Endometrium (tissue), 2 donors: ENCODE results near the gene CST6.

ENCODE experiments used
- FAIRE-seq: peaks from 2 replicates; lab custom pipeline; 2012; peaks lifted over from hg19 to GRCh38; lab: Jason Lieb, UNC
- donor health status: control.
- donor health status: control.

Gene CST6

GRCh38 chr11:66011785-66012303 lies at the start of gene CST6:
Gene CST6, plus strand, starts transcription at chr11:66012008. Its CDS starts 37 bp downstream, at chr11:66012045.
- no peak for FAIRE-seq

DNA sequence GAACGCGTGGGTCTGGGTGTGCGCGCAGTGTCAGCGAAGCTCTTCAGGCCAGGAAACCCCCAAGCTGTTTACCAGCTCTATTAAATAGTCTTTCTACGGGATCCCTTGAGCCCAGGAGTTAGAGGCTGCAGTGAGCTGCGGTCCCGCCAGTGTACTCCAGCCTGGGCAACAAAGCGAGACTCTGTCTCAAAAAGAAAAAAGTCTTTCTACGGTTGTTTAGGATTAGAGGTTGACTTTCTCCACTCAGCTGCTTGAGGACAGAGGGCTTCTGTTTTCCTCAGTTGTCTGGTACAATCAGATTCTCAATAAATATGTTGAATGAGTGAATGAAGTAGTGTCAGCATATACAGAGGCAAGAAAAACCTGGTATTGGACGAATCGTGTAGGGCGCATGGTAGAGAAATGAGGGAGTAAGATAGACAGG lies 49.7 kb upstream of the CST6 start:
- no peak for FAIRE-seq

DNA sequence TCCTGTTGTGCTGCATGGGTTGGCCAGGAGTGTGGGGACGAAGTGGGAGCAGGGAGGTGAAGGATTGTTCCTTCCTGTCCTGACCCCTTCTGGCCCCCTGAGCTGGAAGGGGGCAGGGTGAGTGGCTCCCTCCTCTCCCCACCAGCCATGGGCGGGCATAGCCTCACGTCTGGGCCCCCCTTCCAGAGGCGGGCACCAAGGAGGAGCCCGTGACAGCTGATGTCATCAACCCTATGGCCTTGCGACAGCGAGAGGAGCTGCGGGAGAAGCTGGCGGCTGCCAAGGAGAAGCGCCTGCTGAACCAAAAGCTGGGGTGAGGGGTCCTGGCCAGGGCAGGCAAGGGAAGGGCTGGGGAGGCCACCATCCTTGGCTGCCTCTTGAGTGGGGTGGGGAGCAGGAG lies 46.9 kb upstream of the CST6 start:
- FAIRE-seq = no peak

DNA sequence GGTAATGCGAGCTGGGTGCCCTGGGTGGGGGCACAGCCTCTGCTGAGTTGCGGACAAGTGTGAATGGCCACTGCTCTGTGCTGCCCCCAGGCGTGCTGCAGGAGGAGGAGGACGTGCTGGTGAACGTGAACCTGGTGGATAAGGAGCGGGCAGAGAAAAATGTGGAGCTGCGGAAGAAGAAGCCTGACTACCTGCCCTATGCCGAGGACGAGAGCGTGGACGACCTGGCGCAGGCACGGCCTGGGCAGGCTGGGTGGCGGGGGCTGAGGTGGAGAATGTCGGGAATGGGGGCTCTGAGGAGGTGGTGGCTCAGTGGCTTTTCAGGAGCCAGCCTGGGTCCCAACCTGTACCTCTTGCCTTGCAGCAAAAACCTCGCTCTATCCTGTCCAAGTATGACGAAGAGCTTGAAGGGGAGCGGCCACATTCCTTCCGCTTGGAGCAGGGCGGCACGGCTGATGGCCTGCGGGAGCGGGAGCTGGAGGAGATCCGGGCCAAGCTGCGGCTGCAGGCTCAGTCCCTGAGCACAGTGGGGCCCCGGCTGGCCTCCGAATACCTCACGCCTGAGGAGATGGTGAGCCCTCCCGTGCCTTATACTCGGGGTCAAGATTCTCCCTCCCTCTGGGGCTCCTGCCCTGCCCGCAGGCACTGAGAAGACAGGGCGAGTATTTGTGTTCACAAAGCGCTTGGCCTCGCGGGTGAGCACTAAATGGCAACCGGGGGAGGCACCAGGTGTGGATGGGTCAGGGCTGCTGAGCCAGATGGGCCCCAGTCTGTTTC lies 45.6 kb upstream of the CST6 start:
- no peak for FAIRE-seq

DNA sequence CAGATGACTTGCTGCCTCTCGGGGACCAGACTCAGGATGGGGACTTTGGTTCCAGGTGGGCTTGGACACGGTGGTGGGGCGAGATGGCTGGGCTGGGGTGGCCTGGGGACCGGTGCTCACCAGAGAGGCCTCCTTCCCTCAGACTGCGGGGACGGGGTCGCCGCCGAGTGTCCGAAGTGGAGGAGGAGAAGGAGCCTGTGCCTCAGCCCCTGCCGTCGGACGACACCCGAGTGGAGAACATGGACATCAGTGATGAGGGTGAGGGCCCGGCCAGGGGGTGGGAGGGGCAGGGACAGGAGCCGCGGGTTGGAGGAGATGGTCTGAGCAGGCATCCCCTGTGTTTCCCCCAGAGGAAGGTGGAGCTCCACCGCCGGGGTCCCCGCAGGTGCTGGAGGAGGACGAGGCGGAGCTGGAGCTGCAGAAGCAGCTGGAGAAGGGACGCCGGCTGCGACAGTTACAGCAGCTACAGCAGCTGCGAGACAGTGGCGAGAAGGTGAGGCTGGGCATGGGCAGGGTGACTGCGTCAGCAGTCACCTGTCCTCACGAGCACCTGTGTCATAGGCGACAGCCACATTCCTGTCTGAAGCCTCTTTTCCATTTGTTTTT lies 44.4 kb upstream of the CST6 start:
- no peak for FAIRE-seq

GRCh38 chr11:65968600-65969482 lies 43.0 kb upstream of the CST6 start:
- no peak for FAIRE-seq

GRCh38 chr11:65972116-65972515 lies 39.7 kb upstream of the CST6 start:
- FAIRE-seq = no peak

DNA sequence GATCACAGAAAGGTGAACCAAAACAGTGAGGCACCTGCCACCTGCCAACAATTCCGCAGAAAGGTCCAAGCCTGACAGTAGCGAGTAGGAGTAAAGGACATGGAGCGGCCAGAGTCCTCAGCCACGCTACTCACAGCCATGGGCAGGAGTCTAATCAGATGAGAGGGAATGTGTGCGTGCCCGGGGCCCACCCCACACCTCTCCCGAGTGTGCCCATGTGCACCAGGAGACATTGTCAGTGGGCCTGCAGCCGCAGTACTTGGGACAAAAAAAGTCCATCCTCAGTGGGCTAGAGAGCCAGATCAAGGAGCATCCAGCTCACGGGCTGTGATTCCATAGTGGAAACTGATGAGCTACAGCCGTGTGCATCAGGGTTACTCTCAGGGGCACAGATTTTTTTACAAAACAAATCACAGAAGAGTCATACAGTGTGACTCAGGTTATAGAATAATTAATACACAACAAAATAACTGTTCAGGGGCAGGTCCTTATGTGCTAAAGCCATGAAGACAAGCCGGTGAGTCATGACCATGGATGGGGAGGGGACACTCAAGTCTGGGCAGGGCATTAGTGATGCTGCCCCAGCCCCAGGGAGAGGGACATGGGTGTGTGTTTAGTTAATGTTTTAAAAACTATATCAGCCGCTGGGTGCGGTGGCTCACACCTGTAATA lies 38.2 kb upstream of the CST6 start:
- no peak for FAIRE-seq

GRCh38 chr11:65975771-65976170 lies 36.0 kb upstream of the CST6 start:
- no peak for FAIRE-seq

DNA sequence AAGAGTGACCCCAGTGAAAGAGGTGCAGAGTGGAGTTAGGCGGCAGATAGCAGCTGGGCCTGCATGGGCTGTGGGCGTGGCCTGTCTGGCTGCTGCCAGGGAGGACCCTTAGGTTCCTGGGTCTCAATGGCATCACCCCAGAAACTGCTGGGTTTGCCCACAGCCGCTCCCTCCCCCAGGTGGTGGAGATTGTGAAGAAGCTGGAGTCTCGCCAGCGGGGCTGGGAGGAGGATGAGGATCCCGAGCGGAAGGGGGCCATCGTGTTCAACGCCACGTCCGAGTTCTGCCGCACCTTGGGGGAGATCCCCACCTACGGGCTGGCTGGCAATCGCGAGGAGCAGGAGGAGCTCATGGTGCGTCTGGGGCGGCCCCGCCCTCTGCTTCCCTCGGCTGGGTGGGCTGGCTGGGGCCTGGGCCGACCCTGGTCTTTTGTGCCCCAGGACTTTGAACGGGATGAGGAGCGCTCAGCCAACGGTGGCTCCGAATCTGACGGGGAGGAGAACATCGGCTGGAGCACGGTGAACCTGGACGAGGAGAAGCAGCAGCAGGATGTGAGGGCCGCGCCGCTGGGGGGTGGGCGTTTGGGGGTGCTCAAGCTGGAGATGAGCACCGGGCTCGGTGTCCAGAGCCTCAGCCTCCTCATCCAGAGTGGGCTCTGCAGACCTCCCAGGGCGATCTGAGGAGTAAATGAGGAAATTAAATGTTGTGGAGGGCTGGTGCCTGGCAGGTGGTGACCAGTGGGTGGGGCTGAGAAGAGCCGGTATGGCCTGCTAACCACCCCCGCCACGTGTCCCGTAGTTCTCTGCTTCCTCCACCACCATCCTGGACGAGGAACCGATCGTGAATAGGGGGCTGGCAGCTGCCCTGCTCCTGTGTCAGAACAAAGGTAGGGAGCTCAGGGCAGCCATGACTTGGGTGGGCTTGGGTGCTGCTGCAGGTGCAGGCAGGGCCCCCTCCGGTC lies 35.3 kb upstream of the CST6 start:
- no peak for FAIRE-seq

DNA sequence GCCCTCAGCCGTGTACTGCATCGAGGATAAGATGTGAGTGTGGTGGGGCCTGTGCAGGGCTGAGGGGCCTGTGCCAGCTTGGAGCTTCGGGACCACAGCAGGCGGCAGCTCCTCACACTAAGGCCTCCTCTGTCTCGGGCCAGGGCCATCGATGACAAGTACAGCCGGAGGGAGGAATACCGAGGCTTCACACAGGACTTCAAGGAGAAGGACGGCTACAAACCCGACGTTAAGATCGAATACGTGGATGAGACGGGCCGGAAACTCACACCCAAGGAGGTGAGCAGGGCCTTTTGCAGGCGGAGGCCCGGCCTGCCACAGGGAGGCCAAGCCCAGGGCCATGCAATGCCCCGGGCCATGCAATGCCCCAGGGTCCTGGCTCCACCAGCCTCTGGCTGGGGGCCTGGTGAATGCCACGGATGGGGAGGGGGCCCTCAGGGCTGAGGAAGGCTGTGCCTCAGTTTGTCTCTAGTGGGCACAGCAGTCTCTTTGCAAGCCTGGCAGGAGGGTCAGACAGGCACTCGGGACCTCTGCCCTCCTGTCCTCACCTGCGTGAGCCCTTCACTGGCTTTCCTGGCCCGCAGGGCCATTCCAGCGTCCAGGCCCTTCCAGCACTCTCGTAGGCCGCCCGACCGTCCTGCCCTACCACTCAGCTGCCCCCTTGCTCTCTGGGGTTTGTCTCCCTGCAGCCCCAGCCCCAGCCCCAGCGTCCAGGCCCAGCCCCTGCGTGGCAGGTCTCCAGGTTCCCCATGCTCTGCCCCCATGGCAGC lies 34.0 kb upstream of the CST6 start:
- no peak for FAIRE-seq

DNA sequence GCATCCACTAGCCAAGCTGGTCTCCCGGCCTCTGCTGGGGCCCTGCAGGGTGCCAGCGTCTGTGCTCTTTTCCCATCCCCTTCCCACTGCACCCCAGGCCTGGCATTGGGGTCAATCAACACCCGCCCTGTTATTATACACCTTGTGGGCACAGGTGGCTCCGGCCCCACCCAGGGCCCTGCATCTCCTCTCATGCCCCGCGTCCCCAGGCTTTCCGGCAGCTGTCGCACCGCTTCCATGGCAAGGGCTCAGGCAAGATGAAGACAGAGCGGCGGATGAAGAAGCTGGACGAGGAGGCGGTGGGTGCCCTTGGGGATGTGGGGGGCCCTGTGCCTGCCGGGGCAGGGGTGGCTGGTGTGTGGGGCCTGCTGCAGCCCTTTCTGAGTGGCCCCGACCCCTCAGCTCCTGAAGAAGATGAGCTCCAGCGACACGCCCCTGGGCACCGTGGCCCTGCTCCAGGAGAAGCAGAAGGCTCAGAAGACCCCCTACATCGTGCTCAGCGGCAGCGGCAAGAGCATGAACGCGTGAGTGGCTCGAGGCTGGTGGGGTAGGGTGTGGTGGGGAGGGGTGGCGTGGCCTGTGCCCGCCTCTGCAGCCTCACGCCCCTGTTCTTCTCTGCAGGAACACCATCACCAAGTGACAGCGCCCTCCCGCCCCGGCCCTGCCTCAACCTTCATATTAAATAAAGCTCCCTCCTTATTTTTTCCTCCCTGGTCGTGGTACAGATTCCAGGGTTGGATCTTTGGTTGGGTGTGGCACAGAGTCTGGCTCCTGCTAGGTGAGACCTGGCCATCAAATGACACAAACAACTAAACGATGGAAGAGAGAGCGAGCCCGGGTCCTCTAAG lies 33.2 kb upstream of the CST6 start:
- no peak for FAIRE-seq

- FAIRE-seq = no peak
These were observed 32.5 kb upstream of the CST6 start for GRCh38 chr11:65979261-65979759.

DNA sequence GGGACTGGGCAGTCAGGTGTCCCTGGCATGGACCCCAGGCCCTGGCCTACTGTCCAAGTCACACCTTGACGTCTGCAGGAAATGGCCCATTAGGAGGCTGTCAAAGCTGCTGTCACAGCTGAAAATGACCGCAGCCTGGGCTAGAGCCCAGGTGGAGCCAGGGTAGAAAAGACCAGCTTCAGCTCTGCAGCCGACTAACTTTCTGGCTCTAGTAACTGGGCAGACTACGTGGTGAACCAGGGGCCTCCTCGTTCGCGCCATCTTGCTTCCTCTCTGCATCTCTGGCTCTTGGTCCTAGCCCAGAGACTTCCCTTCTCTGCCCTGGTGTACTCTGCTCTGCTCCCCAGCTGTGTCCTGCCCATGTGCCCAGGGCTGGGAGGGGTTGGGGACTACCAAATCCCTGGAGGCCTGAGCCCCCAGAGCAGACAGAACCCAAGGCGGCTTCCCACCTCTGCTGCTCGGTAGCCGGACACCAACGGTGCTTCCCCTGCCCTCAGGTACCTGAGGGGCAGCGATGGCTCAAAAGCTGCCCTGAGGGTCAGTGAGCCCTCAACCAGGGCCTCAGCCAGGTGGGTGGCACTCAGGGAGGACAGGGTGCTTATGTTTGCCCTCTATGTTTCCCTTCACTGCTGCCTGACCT lies 30.6 kb upstream of the CST6 start:
- FAIRE-seq = no peak

- FAIRE-seq = no peak
These were observed 29.6 kb upstream of the CST6 start for GRCh38 chr11:65981972-65982823.

DNA sequence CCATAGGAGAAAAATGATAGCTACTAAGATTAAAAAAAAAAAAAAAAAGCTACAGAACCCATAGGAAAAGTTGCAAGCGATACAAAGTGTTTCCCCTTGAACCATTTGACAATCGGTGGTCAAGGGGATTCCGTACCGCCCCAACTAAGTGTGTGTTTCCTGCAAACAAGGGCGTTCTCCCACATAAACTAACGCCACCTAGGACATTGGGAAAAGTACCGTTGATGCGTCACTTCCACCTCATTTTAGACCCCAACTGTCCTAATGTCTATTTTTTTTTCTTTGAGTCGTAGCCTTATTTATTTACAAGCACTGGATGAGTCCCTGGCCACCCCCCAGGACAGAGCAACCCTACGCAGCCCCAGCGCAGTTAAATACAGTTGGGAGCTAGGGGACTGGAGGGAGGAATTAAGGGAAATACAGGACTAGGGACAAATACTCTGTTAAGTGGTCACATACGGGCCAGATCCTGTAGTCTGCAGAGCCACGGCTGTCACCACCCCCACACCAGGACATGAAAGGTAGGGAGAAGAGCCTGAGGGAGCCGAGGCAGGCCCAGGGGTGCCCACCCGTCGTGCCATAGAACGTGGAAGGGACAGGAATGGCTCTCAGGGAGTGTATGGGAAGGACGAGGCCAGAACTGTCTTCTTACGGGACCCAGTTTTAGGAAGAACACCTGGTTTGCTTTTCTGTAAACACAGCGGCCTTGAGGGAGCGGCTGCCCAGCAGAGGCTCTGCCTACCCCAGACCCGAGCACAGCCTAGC lies 28.8 kb upstream of the CST6 start:
- FAIRE-seq = no peak

DNA sequence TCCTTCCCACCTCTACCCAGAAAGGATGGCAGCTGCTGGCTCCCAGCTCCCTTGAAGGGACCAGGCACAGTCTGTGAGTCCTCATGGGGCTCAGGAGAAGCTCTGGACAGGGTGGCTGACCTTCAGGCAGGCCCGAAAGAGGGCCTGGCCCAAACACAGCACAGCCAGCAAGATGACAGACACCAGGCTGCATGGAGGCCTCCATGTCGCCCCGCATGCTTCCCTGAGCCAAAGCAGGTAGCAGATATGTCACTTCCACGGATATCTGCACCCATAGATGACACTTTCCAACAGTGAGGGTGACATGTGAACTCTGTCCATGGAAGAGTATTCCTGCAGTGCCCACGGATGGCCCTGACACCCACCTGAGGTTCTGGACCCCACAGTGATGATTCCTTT lies 28.2 kb upstream of the CST6 start:
- no peak for FAIRE-seq
